IPS-20b (cell line): Measurements from ENCODE around the gene GNAT1.

ENCODE experiments used
- H3K27ac ChIP-seq: one replicate; pipeline ENCODE4 v1.5.1; 2013; ENCODE audit warnings: low read length
- H3K27me3 ChIP-seq: 2 replicates; pipeline ENCODE4 v1.6.1; 2013; ENCODE audit warnings: mild to moderate bottlenecking, low read length, inconsistent platforms; ENCODE audit not compliant: insufficient read depth
- H3K36me3 ChIP-seq: 2 replicates; pipeline ENCODE4 v1.6.1; 2013; ENCODE audit warnings: low read depth, mild to moderate bottlenecking, inconsistent platforms, low read length, moderate library complexity; ENCODE audit not compliant: insufficient read depth
- H3K4me1 ChIP-seq: 2 replicates; pipeline ENCODE4 v1.6.1; 2013; ENCODE audit warnings: mild to moderate bottlenecking, control low read depth, inconsistent platforms, low read length, moderate library complexity; ENCODE audit not compliant: insufficient read depth
- H3K4me3 ChIP-seq: 2 replicates; pipeline ENCODE4 v1.5.1; 2013; ENCODE audit warnings: mild to moderate bottlenecking, low read length, inconsistent platforms
- H3K9ac ChIP-seq: 2 replicates; pipeline ENCODE4 v1.6.1; 2013; ENCODE audit warnings: low read depth, mild to moderate bottlenecking, inconsistent platforms, low read length, moderate library complexity
- H3K9me3 ChIP-seq: 2 replicates; pipeline ENCODE4 v1.6.1; 2013; ENCODE audit warnings: mild to moderate bottlenecking, low read depth, low read length, inconsistent platforms; ENCODE audit not compliant: insufficient read depth

GNAT1 gene

GRCh38 chr3:50183755-50184154 lies 7.7 kb upstream of the GNAT1 start:
- Histone ChIP-seq H3K4me1 (no peaks in the 10 kb centered on the region), H3K9me3 (no peaks in the 10 kb centered on the region), H3K36me3 (peaks cover 23% of the 10 kb centered on the region), H3K4me3 (no peak overlapping the region), H3K9ac (no peak overlapping the region), H3K27ac (no peak overlapping the region), H3K27me3 (no peaks in the 10 kb centered on the region)

DNA sequence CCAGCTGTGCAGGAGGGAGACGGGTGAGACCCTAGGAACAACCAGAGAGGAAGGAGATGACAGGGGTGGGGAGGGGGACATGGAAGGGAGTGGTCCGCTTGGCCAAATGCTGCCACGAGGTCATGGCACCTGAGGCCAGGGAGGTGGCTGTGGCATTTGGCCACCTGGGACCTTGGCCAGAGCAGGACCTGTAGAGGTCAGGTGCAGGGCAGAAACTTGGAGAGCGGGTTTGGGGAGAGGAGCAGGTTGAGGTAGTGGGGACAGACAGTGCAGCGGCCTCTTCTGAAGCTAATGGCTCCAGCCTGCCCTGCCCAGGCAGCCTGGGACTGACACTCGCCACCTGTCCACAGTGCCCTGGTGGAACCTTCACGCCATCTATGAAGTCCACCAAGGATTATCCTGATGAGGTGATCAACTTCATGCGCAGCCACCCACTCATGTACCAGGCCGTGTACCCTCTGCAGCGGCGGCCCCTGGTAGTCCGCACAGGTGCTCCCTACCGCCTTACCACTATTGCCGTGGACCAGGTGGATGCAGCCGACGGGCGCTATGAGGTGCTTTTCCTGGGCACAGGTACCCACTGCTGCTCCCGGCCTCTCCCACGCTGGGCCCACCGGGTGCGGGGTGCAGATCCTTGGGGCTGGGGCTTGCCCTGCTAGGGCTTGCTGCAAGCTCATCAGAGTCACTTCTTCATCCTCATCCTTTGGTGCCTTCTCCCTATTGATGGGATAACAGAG lies 7.0 kb upstream of the GNAT1 start:
- Histone ChIP-seq H3K4me1 (no peaks in the 10 kb centered on the region; the same call in 1 of the 2 replicates), H3K9me3 (no peaks in the 10 kb centered on the region), H3K27me3 (no peaks in the 10 kb centered on the region), H3K9ac (no peak overlapping the region), H3K36me3 (peaks cover 23% of the 10 kb centered on the region), H3K27ac (no peak overlapping the region), H3K4me3 (no peak overlapping the region)

GRCh38 chr3:50185230-50185629 lies 6.2 kb upstream of the GNAT1 start:
- Histone ChIP-seq H3K27ac (no peak overlapping the region), H3K27me3 (no peaks in the 10 kb centered on the region), H3K9me3 (no peaks in the 10 kb centered on the region), H3K9ac (no peak overlapping the region), H3K4me3 (no peak overlapping the region), H3K4me1 (no peaks in the 10 kb centered on the region; the same call in 1 of the 2 replicates), H3K36me3 (peaks cover 23% of the 10 kb centered on the region)

GRCh38 chr3:50186096-50186495 lies 5.3 kb upstream of the GNAT1 start:
- no peaks in the 10 kb centered on the region for H3K9me3 ChIP-seq
- no peak overlapping the region for H3K4me3 ChIP-seq
- no peaks in the 10 kb centered on the region for H3K27me3 ChIP-seq
- H3K27ac ChIP-seq, result no peak overlapping the region
- H3K36me3 ChIP-seq, result peaks cover 23% of the 10 kb centered on the region
- H3K9ac ChIP-seq, result no peak overlapping the region
- H3K4me1 ChIP-seq, result no peaks in the 10 kb centered on the region; the same call in 1 of the 2 replicates

DNA sequence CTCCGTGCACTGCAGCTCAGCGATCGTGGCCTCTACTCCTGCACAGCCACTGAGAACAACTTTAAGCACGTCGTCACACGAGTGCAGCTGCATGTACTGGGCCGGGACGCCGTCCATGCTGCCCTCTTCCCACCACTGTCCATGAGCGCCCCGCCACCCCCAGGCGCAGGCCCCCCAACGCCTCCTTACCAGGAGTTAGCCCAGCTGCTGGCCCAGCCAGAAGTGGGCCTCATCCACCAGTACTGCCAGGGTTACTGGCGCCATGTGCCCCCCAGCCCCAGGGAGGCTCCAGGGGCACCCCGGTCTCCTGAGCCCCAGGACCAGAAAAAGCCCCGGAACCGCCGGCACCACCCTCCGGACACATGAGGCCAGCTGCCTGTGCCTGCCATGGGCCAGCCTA lies 3.7 kb upstream of the GNAT1 start:
- H3K9me3 ChIP-seq, result no peaks in the 10 kb centered on the region
- peaks cover 23% of the 10 kb centered on the region for H3K36me3 ChIP-seq
- no peak overlapping the region for H3K4me3 ChIP-seq
- H3K27ac ChIP-seq, result no peak overlapping the region
- H3K4me1 ChIP-seq, result no peaks in the 10 kb centered on the region; the same call in 1 of the 2 replicates
- H3K27me3 ChIP-seq, result no peaks in the 10 kb centered on the region
- H3K9ac ChIP-seq, result no peak overlapping the region

DNA sequence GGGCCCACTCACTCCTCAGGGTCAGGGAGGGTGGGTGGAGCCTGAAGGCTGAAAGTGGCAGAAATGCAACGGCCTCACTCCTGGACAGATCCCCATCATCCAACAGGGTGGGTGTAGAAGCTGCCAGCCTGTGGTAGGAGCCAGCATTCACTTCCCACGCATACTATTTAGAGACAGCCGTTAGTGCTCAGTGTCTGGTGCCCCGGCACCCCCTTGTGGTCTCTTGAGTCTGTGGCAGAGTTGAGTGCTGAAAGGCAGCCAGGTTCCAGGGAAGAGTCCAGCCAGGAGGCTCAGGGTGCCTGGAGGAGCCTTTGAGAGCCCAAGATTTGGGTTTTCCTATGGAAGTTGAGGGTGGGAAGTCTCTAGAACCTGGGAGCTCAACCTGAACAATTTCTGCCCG lies 2.1 kb upstream of the GNAT1 start:
- Histone ChIP-seq H3K4me3 (no peak overlapping the region), H3K27ac (no peak overlapping the region), H3K4me1 (no peaks in the 10 kb centered on the region; the same call in 1 of the 2 replicates), H3K9me3 (no peaks in the 10 kb centered on the region), H3K9ac (no peak overlapping the region), H3K36me3 (peaks cover 14% of the 10 kb centered on the region), H3K27me3 (peaks cover 9% of the 10 kb centered on the region)

DNA sequence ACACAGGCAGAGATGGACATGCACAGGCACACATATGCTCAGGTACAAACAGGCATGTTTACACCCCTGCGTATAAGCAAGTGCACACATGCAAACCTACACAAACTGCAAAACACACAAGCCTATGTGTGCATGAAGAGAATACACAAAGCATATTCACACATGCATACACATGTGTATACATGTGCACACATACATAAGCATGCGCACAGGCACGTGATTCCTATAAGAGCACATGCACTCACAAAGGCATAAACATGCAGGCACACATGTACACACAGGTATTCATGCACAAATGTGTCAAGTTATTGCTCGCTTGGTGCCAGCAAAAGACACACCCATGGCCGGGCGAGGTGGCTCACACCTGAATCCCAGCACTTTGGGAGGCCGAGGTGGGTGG lies 1.4 kb upstream of the GNAT1 start:
- H3K27me3 ChIP-seq, result peaks cover 14% of the 10 kb centered on the region
- H3K36me3 ChIP-seq, result peaks cover 14% of the 10 kb centered on the region
- H3K4me3 ChIP-seq, result no peak overlapping the region

GRCh38 chr3:50192124-50192523 lies 714 bp downstream of the GNAT1 start:
- H3K4me3 ChIP-seq, result no peak overlapping the region
- no peak overlapping the region for H3K9ac ChIP-seq
- no peaks in the 10 kb centered on the region; the same call in 1 of the 2 replicates for H3K36me3 ChIP-seq
- H3K9me3 ChIP-seq, result no peaks in the 10 kb centered on the region
- peaks cover 25% of the 10 kb centered on the region for H3K27me3 ChIP-seq
- H3K27ac ChIP-seq, result no peak overlapping the region
- no peaks in the 10 kb centered on the region; the same call in 1 of the 2 replicates for H3K4me1 ChIP-seq

More for the DNA sequence above, 1.4 kb upstream of the GNAT1 start:
- Histone ChIP-seq H3K4me1 (no peaks in the 10 kb centered on the region; the same call in 1 of the 2 replicates), H3K27ac (no peak overlapping the region), H3K9me3 (no peaks in the 10 kb centered on the region), H3K9ac (no peak overlapping the region)

GRCh38 chr3:50192689-50193141 lies 1.3 kb downstream of the GNAT1 start:
- H3K9ac ChIP-seq, result no peak overlapping the region
- H3K27ac ChIP-seq, result no peak overlapping the region
- H3K36me3 ChIP-seq, result no peaks in the 10 kb centered on the region
- H3K4me1 ChIP-seq, result no peaks in the 10 kb centered on the region; the same call in 1 of the 2 replicates
- no peak overlapping the region for H3K4me3 ChIP-seq
- H3K27me3 ChIP-seq, result peaks cover 25% of the 10 kb centered on the region
- H3K9me3 ChIP-seq, result no peaks in the 10 kb centered on the region

GRCh38 chr3:50193286-50193685 lies 1.9 kb downstream of the GNAT1 start:
- H3K9me3 ChIP-seq, result no peaks in the 10 kb centered on the region

GRCh38 chr3:50193746-50194127 lies 2.3 kb downstream of the GNAT1 start:
- Histone ChIP-seq H3K27me3 (peaks cover 25% of the 10 kb centered on the region), H3K9ac (no peak overlapping the region), H3K4me1 (no peaks in the 10 kb centered on the region; the same call in 1 of the 2 replicates), H3K27ac (no peak overlapping the region), H3K36me3 (no peaks in the 10 kb centered on the region), H3K4me3 (no peak overlapping the region), H3K9me3 (no peaks in the 10 kb centered on the region)

More at GRCh38 chr3:50193286-50193685, 1.9 kb downstream of the GNAT1 start:
- Histone ChIP-seq H3K4me1 (no peaks in the 10 kb centered on the region; the same call in 1 of the 2 replicates), H3K9ac (no peak overlapping the region), H3K27me3 (peaks cover 25% of the 10 kb centered on the region), H3K4me3 (no peak overlapping the region), H3K36me3 (no peaks in the 10 kb centered on the region), H3K27ac (no peak overlapping the region)
